HTR-8/SVneo (cell line): ENCODE measurements around the gene ANXA3.
A peak's percentile ranks its signal among the peaks of the same experiment; 100 is the strongest.
"Not testable (repeated sequence)": the region's sequence is repeated elsewhere in the genome, so short reads cannot be mapped to it uniquely, and the experiment has no call there.

Experiments used
- DNase-seq: peaks from one replicate; pipeline ENCODE4 v3.0.0; 2011; ENCODE audit warnings: low spot score, mixed read lengths; ENCODE audit not compliant: insufficient read length
- FAIRE-seq: peaks from 2 replicates; lab custom pipeline; 2011; peaks lifted over from hg19 to GRCh38; lab: Jason Lieb, UNC

ANXA3 gene

GRCh38 chr4:78551420-78552351 lies at the start of gene ANXA3:
TSS of gene ANXA3 (plus strand) at chr4:78551770. CDS start at chr4:78554474, 2,704 bp downstream.
- DNase-seq (no peak), FAIRE-seq (no peak)

GRCh38 chr4:78506260-78506659 lies 45.3 kb upstream of the ANXA3 start:
- FAIRE-seq, DNase-seq: not testable (repeated sequence)

- DNase-seq (no peak), FAIRE-seq (no peak)
These were observed 42.5 kb upstream of the ANXA3 start for GRCh38 chr4:78509043-78509442.

- no peak for DNase-seq
- no peak for FAIRE-seq
These were observed 41.5 kb upstream of the ANXA3 start for GRCh38 chr4:78510108-78510507.

GRCh38 chr4:78510681-78511080 lies 40.9 kb upstream of the ANXA3 start:
- DNase-seq (no peak), FAIRE-seq (no peak)

- FAIRE-seq (no peak), DNase-seq (no peak)
These were observed 39.1 kb upstream of the ANXA3 start for GRCh38 chr4:78512357-78512920.

- DNase-seq (no peak), FAIRE-seq (no peak)
These were observed 38.1 kb upstream of the ANXA3 start for GRCh38 chr4:78513411-78513975.

GRCh38 chr4:78517050-78517652 lies 34.4 kb upstream of the ANXA3 start:
- DNase-seq, result peak; percentile 11
- no peak for FAIRE-seq

GRCh38 chr4:78518561-78518960 lies 33.0 kb upstream of the ANXA3 start:
- DNase-seq, result no peak
- no peak for FAIRE-seq

GRCh38 chr4:78519962-78520361 lies 31.6 kb upstream of the ANXA3 start:
- no peak for FAIRE-seq

GRCh38 chr4:78520808-78521226 lies 30.8 kb upstream of the ANXA3 start:
- no peak for FAIRE-seq
- no peak for DNase-seq

More at GRCh38 chr4:78519962-78520361, 31.6 kb upstream of the ANXA3 start:
- DNase-seq, result no peak

GRCh38 chr4:78524009-78524408 lies 27.6 kb upstream of the ANXA3 start:
- DNase-seq (no peak), FAIRE-seq (no peak)

- DNase-seq (no peak), FAIRE-seq (no peak)
These were observed 26.0 kb upstream of the ANXA3 start for GRCh38 chr4:78525559-78525958.

GRCh38 chr4:78527103-78527502 lies 24.5 kb upstream of the ANXA3 start:
- DNase-seq (no peak), FAIRE-seq (no peak)

- FAIRE-seq, result no peak
These were observed 24.0 kb upstream of the ANXA3 start for GRCh38 chr4:78527555-78527954.

GRCh38 chr4:78528327-78528726 lies 23.2 kb upstream of the ANXA3 start:
- DNase-seq (no peak), FAIRE-seq (no peak)

More at GRCh38 chr4:78527555-78527954, 24.0 kb upstream of the ANXA3 start:
- no peak for DNase-seq

GRCh38 chr4:78529569-78530209 lies 21.9 kb upstream of the ANXA3 start:
- FAIRE-seq (no peak), DNase-seq (no peak)

- no peak for FAIRE-seq
- DNase-seq, result no peak
These were observed 19.5 kb upstream of the ANXA3 start for GRCh38 chr4:78532046-78532445.

GRCh38 chr4:78533854-78534253 lies 17.7 kb upstream of the ANXA3 start:
- DNase-seq, result no peak
- no peak for FAIRE-seq

GRCh38 chr4:78534286-78534955 lies 17.1 kb upstream of the ANXA3 start:
- no peak for DNase-seq
- no peak for FAIRE-seq
